GM23248 (cell line): ENCODE results near the gene CD6.

Experiments used
- EZH2 ChIP-seq: fragments of 200-600 bp; sonication (generic); IDR thresholded peaks from 2 replicates; pipeline ENCODE4 v1.6.1; 2018; ENCODE audit warnings: antibody characterized with exemption, mild to moderate bottlenecking; ENCODE audit not compliant: insufficient read depth, poor library complexity, severe bottlenecking
- EZH2phosphoT487 ChIP-seq: fragments of 200-600 bp; sonication (generic); IDR thresholded peaks from 2 replicates; pipeline ENCODE4 v1.6.1; 2018; ENCODE audit warnings: antibody characterized with exemption, moderate library complexity, mild to moderate bottlenecking, low read depth; ENCODE audit not compliant: insufficient read depth

DNA sequence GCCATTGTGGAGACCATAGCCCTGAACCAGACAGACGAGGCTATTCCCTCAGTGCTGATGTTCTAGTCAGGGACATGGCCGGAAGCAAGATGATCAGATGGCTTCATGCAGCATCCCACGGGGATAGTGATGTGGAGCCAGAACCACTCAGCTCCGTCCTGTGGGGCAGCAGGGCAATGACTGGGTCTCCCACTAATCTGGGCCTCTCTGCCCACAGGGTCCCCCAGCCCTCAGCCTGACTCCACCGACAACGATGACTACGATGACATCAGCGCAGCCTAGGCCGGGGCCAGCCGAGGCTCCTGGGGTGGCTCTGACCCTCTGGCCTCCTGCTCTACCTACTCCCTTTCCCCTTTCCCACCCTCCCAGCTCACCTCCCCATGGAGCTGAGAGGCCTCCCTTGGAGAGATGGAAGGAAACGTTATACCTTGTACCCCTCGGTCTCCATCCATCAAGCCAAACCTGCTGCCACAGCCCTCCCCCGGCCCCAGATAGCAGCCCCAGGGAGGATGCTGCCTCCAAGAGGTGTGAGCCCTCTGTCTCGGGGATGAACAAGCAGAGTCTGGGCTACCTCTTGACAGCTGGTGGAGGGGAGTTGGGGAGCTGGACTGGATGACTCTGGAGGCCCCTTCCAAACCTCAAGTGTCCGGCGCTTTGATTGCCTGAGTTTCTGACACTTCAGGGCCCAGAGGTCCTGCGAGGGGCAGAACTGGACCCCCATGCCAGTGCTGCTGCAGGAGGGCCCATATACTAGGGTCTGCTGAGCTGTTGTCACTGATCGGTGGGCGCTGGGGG is 47.8 kb downstream of the CD6 start:
- TF ChIP-seq EZH2 (no peak), EZH2phosphoT487 (no peak)
